ENCODE measurements around the gene BRD7.

The BRD7 gene

DNA sequence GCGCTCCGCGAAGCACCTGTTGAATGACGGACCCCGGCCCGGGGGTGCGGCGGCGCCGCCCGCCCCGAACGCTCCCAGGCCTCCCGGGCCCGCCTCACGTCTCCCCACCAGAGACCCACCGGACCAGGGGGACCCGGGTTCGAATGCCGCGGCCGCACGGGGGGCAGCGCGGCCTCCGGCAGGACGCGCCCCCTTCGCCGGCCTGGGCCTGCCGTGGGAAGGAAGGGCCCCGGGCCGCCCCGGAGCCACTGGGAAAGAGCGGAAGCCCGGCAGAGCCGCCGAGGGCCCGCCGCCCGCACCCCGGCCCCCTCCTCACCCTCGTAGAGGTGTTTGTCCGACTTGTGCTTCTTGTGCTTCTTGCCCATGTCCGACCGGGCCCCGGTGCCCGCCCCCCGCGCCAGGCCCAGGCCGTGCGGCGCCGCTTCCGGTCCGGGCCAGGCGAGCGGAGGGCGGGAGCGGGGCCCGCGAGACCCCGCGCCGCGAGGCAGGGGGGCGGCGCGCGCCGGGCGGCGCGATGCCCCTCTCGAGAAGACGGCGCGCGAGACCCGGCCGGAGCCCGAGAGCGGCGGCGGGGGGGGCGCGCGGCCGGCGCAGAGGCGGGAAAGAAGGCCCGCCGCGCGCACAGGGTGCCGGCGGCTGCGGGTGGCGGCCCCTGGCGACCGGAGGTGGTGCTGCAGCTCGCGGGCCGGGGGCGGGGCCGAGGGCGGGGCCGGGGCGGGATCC lies at the start of gene BRD7:
Gene BRD7 (minus strand): TSS at position 579 of the 723 bp plus-strand sequence. CDS start 214 bp downstream, at position 365.
- DNase-seq (ENCODE audit: insufficient read length, low spot score) = peak; percentile 92

DNA sequence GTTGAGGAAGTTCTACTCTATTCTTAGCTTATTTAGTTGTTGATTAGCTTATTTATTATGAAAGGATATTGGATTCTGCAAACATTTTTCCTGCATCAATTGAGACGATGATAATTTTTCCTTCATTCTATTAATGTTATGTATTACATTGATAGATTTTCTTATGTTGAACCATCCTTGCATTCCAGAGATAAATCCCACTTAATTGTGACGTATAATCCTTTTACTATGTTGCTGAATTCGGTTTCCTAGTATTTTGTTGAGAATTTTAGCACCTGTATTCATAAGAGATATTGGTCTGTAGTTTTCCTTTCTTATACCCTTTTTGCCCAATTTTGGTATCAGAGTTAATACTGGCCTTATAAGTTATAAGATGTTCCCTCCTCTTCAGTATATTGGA lies 47.6 kb upstream of the BRD7 start:
- no peak for FAIRE-seq
- DNase-seq (ENCODE audit: insufficient read length, low spot score) = no peak

More for the DNA sequence above, at the start of gene BRD7:
- FAIRE-seq = no peak

DNA sequence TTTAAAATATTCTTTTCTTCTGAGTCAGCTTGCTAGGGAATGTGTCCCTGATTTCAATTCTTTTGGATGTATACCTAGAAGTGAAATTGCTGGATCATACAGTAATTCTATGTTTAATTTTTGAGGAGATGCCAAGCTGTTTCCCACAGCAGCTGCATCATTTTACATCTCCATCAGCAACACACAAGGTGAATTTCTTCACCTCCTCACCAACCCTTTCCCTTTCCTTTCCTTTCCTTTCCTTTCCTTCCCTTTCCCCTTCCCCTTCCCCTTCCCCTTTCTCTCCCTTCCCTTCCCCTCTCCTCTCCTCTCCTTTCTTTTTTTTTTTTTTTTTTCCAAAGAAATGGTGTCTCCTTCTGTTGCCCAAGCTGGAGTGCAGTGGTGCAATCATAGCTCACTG lies 45.4 kb upstream of the BRD7 start:
- no peak for FAIRE-seq
- DNase-seq (ENCODE audit: insufficient read length, low spot score) = no peak

DNA sequence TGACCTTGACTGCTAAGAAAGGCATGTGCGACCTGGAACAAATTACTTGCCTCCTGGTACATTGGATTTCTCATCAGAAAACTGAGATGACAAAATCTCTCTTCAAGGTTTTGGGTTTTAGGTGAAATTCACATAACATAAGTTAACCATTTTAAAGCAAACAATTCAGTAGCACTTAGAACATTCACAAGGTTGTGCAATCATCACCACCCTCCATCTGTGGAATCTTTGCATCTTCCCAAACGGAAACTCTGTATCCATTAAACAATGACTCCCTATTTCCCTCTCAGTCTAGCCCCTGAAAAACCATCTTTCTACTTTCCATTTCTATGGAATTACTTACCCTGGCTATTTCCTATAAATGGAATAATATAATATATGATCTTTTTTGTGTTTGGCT lies 42.2 kb upstream of the BRD7 start:
- no peak for FAIRE-seq

DNA sequence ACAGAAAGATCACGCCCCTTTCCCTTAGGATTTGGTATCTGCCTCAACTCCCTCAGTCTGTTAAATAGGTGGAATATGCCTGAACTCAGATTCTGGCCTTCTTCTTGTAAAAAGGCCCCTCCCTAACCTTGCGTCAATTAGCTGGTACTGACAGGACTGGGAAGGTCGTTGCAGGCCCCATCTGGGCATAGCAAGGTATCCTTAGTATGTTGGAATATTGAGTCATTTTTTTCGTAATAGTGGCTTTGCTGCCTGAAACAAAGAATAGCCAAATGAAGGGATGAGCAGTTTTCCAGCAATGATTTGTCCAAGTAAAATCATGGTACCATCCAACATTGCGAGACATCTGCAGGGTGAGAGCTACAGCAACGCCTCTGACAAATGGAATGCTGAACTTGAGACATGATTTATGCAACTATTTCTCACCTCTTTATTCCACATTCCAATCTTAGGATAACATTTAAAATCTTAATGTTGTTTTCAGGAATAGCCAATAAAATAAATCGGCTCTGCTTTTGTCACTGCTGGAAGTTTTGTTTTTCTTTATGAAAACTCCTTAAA lies 39.3 kb upstream of the BRD7 start:
- DNase-seq (ENCODE audit: insufficient read length, low spot score) (no peak), FAIRE-seq (no peak)

More for the DNA sequence above, 42.2 kb upstream of the BRD7 start:
- DNase-seq (ENCODE audit: insufficient read length, low spot score) = no peak

DNA sequence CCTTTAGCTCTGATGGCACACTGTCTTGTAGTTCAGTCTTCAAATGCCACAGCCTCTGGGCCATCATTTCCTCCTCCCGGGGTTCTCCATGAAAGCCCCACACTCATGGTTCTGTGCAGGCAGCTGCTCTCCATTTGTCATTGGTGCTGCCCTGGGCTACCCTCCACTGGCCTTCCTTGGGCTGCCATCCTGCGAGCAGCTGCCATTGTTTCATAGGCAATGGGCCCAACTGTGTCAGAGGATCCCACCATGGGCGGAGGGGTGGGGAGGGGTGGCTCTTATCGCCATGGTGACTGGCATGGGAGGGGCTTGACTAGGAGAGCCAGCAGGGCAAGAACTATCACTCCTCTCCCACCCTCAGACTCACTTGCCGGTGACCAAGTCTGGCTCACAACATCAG lies 38.6 kb upstream of the BRD7 start:
- no peak for DNase-seq (ENCODE audit: insufficient read length, low spot score)

DNA sequence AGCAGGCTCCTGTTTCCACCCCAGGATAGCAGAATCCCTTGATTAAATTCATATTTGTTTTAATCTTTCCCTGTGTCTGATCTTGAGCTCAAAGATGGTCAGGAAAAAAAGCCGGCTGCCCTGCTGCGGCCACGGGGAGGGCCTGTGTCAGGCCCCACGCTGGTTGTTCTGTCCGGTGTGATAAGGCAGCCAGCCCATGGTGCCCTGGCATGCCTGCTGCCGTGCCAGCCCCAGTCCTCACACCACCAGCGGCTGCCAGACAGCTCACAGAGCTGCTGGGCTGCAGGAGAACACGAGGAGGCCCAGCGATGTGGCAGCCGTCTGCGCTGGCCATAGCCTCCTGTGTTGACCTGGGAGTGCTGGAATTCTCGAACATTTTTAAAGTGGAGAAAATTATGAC lies 34.7 kb upstream of the BRD7 start:
- FAIRE-seq (no peak), DNase-seq (ENCODE audit: insufficient read length, low spot score) (no peak)

More for the DNA sequence above, 38.6 kb upstream of the BRD7 start:
- FAIRE-seq = no peak

DNA sequence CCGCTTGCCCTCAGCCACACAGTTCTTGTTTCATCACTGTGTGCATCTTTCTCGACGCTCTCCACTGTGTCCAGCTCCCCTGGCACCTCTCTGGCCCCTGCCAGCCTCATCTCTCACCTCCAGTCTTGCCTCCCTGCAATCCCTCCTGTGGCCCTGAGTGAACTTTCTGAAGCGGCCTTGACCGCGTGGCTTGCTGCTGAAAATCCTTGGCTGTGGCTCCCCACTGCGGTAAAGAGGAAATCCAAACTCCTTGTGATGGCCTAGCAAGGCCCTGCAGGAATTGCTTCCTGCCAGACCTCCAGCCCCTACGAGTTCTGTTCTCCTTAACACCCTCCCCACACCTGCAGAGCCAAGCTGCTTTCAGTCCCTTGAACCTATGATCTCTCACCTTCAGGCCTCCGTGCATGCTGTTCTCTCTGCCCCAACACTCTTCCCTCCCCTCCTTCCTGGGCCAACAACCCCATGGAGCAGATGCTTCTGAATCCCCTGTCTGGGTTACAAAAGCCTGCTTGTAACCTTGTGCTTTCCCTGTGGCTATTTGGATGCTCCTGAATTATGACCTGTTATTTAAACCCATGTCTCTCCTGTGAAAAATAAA lies 33.6 kb upstream of the BRD7 start:
- no peak for DNase-seq (ENCODE audit: insufficient read length, low spot score)
- no peak for FAIRE-seq

DNA sequence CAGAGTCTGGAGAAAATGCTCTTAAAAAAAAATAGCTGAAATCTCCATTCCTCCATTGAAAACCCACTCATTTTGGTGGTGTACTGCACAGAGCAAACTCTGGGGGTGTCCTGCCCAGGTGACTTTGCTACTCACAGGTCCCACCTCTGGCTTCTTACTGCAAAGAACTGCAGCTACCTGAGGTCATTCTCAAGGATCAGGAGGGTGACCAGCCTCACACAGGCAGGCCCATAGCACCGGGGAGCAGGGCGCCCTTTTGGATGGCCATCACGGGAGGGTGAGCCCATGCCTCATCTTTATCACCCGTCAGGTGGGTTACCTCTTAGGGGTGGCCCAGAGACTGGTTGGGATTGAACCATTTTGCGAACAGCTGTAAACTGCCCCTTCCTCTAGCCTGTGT lies 32.6 kb upstream of the BRD7 start:
- FAIRE-seq = no peak
- no peak for DNase-seq (ENCODE audit: insufficient read length, low spot score)

DNA sequence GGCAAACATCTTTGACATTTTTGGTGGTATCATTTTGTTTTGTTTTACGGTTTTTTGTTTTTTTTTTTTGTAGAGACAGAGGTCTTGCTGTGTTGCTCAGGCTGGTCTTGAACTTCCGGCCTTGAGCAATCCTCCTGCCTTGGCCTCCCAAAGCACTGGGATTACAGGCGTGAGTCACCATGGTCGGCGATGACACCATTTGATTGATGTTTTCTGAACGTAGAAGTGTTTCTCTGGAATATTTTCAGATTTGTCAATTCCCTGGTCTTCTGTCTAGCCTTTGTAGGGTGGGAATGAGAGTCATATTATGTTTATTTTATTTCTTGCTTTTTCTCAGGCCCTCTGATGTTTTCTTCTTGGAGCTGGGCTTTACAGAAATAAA lies 32.2 kb upstream of the BRD7 start:
- FAIRE-seq (no peak), DNase-seq (ENCODE audit: insufficient read length, low spot score) (no peak)

DNA sequence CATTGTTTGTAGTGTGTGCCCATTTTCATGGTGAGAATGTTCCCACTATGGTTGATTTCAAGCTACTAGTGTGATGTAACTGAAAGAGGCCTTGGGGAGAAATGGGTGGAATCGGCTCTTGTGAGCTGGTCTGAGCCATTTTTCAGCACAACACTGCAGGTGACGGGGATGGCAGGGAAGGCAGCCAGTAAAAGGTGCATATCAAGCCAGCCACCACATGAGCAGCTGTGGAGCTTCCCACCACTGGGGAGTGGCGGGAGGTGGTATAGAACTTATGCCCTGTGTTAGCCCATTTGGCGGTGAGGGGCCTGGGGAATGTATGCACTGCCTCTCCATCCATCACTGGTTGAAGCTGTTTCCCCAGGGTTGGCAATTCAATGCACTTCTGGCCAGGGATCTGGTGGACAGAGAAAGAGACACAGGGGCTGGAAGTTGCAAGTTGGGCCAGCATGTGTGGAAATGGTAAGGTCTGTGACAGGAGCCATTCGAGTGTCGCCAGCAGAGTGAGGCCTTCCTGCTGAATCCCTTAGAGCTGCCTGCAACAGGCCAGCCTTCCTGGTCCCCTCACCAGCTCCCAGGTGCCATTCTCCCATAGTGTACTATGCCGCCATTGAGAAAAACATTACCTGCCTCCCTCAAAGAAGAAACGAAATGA lies 31.7 kb upstream of the BRD7 start:
- no peak for DNase-seq (ENCODE audit: insufficient read length, low spot score)
- no peak for FAIRE-seq

DNA sequence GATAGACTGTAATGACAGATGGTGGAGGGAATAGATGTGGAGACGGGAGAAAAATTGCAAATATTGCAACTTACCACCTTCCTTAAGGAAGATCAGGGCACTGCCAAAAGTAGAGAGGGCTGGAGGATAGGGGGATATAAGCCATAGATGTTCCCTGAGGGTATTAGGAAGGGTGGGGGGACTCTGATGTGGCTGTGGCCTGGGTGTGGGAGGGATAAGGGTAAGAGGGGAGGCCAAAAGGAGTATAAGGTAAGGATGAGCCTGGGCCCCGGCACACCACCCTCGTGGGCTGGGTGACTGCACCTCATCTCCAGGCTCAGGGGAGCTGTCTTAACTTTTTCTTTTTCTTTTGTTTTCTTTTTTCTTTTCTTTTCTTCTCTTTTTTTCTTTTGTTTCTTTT lies 30.6 kb upstream of the BRD7 start:
- FAIRE-seq (no peak), DNase-seq (ENCODE audit: insufficient read length, low spot score) (no peak)

DNA sequence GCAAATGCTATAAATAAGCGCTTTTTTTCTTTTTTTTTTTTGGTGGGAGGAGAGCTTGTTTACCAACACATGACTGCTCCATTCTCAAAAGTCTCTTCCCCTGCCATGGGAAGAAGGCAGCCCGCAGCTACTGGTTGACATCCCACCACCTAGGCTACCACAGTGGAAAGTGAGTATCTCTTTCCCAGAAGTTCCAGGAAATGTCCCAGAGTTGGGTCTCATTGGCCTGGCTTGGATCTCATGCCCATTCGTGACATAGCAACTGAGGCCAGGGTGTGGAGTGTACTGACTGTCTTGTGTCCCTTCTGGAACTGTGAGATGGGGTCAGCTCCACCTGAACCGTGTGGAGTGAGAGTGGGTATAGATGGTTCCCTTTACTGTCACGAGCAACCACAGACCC lies 29.5 kb upstream of the BRD7 start:
- DNase-seq (ENCODE audit: insufficient read length, low spot score) = no peak

DNA sequence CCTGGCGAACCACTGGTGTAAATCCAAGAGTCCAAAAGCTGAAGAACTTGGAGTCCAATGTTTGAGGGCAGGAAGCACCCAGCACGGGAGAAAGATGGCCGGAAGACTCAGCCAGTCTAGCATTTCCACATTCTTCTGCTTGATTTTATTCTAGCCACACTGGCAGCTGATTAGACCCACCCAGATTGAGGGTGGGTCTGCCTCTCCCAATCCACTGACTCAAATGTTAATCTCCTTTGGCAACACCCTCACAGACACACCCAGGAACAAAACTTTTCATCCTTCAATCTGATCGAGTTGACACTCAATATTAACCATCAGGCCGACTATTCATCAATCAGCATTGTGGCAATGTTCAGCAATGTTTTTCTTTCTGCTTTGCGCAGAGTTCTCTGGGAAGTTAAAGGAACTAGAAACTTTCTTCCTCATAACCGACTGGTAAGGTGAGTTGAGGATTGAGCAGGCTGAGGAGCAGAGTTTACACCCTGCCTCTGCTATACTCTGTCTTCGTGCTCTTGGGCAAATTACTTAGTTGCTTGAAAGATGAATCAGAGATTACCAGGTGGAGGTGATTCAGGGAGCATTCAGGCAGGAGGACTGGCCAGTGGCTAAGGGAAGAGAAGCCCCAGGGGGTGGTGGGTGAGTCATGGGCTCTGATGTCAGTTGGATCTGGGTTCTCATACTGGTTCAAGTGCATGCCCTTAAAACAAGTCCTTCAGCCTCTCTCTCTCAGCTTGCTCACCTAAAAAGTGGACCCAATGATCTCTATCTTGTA lies 28.2 kb upstream of the BRD7 start:
- FAIRE-seq (no peak), DNase-seq (ENCODE audit: insufficient read length, low spot score) (no peak)

More for the DNA sequence above, 29.5 kb upstream of the BRD7 start:
- no peak for FAIRE-seq

DNA sequence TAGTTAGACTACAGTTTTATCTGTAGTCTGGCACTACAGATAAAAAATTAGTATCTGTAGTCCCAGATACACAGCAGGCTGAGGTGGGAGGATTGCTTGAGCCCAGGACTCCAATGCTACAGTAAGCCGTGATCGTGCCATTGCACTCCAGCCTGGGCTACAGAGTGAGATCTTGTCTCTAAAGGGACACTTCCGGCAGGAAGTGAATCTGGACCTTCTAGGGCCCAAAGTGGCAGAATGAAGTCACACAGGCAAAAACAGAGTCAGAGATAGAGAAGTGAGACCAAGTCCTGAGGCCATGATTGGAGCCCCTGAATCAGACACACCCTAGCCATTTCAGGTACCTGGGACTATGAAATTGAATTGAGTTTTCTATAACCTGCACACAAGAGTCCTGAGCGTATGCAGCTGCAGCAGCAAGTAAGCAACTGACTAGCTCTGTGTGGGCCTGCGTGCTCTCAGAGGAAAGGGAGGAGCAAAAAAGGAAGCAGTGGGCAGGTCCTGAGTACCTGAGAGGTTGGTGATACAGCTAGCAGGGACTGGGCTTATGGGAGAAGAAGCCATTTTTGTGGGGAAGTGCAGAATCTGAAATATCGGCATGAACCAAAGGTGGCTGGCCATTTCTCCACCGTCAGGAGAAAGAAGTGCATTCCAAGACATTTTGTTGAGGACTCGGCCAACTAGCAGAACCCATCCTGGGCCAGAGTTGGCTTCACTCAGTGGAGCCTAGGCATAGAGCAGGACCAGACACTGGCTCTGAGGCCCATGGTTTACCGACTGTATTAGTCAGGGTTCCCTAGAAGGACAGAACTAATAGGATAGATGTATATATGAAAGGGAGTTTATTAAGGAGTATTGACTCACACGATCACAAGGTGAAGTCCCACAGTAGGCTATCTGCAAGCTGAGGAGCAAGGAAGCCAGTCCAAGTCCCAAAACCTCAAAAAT lies 27.2 kb upstream of the BRD7 start:
- DNase-seq (ENCODE audit: insufficient read length, low spot score) (no peak), FAIRE-seq (no peak)

DNA sequence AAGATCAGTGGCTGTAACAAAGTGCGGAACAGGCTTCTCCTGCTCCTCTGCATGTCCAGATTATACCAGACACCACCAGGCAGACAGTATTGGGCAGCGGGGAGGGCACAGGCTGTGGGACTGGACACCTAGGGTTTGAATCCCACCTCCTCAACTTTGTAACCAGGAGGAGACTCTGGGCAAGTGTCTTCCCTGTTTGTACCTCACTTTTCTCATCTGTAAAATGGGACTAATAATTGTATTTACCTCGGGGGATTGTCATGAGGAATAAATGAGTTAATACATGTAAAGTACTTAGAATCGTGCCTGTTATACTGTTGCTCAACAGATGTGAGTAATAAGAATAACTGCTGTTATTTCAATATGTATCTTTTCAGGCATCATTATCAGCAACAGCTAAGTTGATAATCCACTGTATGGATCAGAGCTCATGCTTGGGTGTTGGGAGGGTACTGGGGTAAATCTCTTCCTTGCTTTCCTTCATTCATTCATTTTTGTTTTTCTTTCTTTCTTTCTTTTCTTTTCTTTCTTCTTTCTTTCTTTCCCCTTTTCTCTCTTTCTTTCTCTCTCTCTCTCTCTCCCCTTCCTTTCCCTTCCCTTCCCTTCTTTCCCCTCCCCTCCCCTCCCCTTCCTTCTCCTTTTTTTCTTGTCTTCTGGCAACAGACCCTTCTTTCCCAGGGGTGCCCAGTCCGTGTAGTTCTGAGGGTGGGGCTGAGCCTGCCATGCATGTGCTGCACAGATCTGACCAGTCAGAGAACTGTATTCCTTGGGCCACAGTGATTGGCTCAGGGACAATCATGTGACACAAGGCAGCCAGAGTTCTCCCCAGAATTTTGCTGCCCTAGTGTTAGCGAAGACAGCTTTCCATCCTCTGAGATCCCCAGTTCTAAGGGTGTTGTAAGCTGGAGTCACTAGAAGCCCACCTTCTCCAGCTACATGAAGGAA lies 25.3 kb upstream of the BRD7 start:
- no peak for DNase-seq (ENCODE audit: insufficient read length, low spot score)
- no peak for FAIRE-seq

DNA sequence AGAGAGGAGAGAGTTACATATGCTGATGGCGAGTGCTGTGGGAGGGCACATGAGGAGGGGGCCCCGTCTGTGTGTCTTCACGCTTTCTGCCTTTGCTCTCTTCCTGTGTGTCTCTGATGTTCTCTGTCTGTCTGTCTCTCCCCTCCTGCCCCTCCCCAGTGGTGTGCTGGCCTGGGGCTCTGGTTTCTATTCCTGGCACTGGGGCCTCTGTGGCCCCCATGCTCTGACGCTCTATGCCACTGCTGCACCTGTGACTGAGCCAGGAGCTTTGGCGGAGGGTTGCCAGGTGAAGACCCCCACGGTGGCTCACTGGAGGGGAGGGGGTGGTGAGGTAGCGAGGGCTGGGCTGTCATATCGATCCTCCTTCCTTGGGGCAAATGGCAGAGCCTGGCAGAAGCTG lies 24.6 kb upstream of the BRD7 start:
- DNase-seq (ENCODE audit: insufficient read length, low spot score) (no peak), FAIRE-seq (no peak)

DNA sequence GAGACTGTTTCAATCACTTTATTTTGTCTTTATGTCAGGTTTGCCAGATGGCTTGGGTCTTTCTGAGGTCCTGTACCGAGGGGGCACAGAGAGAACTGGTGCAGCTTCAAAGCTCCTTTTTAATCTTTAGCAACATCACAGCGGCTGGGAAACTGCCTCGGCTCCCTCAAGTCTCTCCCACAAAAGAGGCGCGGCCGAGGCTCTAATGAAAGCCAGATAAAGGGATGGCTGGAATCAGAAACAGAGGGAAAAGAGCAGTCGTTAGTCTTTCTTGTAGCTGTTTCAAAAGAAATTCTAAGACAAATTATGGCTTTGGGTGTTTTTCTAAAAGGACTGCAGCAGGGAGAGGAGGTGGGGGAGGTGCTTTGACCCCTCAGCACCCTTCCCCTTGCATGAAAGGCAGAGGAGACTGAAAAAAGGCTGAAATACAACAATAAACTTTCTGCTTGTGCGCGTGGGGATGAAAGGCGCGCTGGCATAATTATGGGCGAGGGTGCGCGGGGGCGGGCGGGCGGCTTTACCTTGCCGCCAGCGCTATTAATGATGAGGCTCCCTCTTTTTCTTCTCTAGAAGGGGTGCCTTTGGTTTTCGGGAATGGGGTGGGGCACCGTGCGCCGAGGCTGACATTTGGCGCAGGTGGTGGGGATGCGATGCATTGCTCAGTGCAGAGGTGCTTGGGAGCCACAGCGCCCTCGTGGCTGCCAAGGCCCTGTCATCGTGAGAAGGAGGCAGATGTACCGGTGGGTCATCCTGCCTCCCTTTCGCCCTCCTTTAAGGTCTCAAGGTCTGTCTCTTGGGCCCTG lies 22.3 kb upstream of the BRD7 start:
- DNase-seq (ENCODE audit: insufficient read length, low spot score) (no peak), FAIRE-seq (no peak)
